IPS-20b (cell line): ENCODE results near the gene AFG1L.
"Not testable (repeated sequence)": the region's sequence is repeated elsewhere in the genome, so short reads cannot be mapped to it uniquely, and the experiment has no call there.

Experiments
- H3K27ac ChIP-seq: one replicate; pipeline ENCODE4 v1.5.1; 2013; ENCODE audit warnings: low read length
- H3K27me3 ChIP-seq: 2 replicates; pipeline ENCODE4 v1.6.1; 2013; ENCODE audit warnings: mild to moderate bottlenecking, low read length, inconsistent platforms; ENCODE audit not compliant: insufficient read depth
- H3K36me3 ChIP-seq: 2 replicates; pipeline ENCODE4 v1.6.1; 2013; ENCODE audit warnings: low read depth, mild to moderate bottlenecking, inconsistent platforms, low read length, moderate library complexity; ENCODE audit not compliant: insufficient read depth
- H3K4me1 ChIP-seq: 2 replicates; pipeline ENCODE4 v1.6.1; 2013; ENCODE audit warnings: mild to moderate bottlenecking, control low read depth, inconsistent platforms, low read length, moderate library complexity; ENCODE audit not compliant: insufficient read depth
- H3K4me3 ChIP-seq: 2 replicates; pipeline ENCODE4 v1.5.1; 2013; ENCODE audit warnings: mild to moderate bottlenecking, low read length, inconsistent platforms
- H3K9ac ChIP-seq: 2 replicates; pipeline ENCODE4 v1.6.1; 2013; ENCODE audit warnings: low read depth, mild to moderate bottlenecking, inconsistent platforms, low read length, moderate library complexity
- H3K9me3 ChIP-seq: 2 replicates; pipeline ENCODE4 v1.6.1; 2013; ENCODE audit warnings: mild to moderate bottlenecking, low read depth, low read length, inconsistent platforms; ENCODE audit not compliant: insufficient read depth

AFG1L gene

GRCh38 chr6:108448481-108448880, 153.6 kb downstream of the AFG1L start:
- H3K9ac ChIP-seq = no peak overlapping the region

GRCh38 chr6:108449717-108450116, 154.9 kb downstream of the AFG1L start:
- H3K27me3 ChIP-seq, H3K4me3 ChIP-seq, H3K9ac ChIP-seq, H3K36me3 ChIP-seq, H3K27ac ChIP-seq, H3K9me3 ChIP-seq: not testable (repeated sequence)
- H3K4me1 ChIP-seq = peaks cover 14% of the 10 kb centered on the region

More at GRCh38 chr6:108448481-108448880, 153.6 kb downstream of the AFG1L start:
- H3K27me3 ChIP-seq = no peaks in the 10 kb centered on the region
- H3K9me3 ChIP-seq = no peaks in the 10 kb centered on the region
- no peaks in the 10 kb centered on the region for H3K36me3 ChIP-seq
- H3K4me1 ChIP-seq = peaks cover 11% of the 10 kb centered on the region
- no peak overlapping the region for H3K27ac ChIP-seq
- no peak overlapping the region for H3K4me3 ChIP-seq

- Histone ChIP-seq H3K27me3 (no peaks in the 10 kb centered on the region), H3K4me3 (no peak overlapping the region), H3K4me1 (peaks cover 14% of the 10 kb centered on the region), H3K27ac (no peak overlapping the region), H3K36me3 (no peaks in the 10 kb centered on the region), H3K9ac (no peak overlapping the region), H3K9me3 (no peaks in the 10 kb centered on the region)
These were observed 157.0 kb downstream of the AFG1L start for GRCh38 chr6:108451816-108452215.

GRCh38 chr6:108452711-108453195, 157.9 kb downstream of the AFG1L start:
- H3K27ac ChIP-seq = no peak overlapping the region

GRCh38 chr6:108453601-108454185, 158.8 kb downstream of the AFG1L start:
- Histone ChIP-seq H3K4me1 (peaks cover 14% of the 10 kb centered on the region), H3K27ac (no peak overlapping the region)

More at GRCh38 chr6:108452711-108453195, 157.9 kb downstream of the AFG1L start:
- Histone ChIP-seq H3K4me3 (no peak overlapping the region), H3K36me3 (no peaks in the 10 kb centered on the region), H3K9me3 (no peaks in the 10 kb centered on the region), H3K9ac (no peak overlapping the region), H3K27me3 (no peaks in the 10 kb centered on the region), H3K4me1 (peaks cover 14% of the 10 kb centered on the region)

GRCh38 chr6:108454356-108454755, 159.5 kb downstream of the AFG1L start:
- H3K9me3 ChIP-seq = no peaks in the 10 kb centered on the region
- H3K9ac ChIP-seq = no peak overlapping the region
- no peaks in the 10 kb centered on the region for H3K27me3 ChIP-seq
- H3K4me3 ChIP-seq = no peak overlapping the region
- H3K36me3 ChIP-seq = no peaks in the 10 kb centered on the region
- H3K27ac ChIP-seq = no peak overlapping the region
- H3K4me1 ChIP-seq = peaks cover 14% of the 10 kb centered on the region

More at GRCh38 chr6:108453601-108454185, 158.8 kb downstream of the AFG1L start:
- Histone ChIP-seq H3K36me3 (no peaks in the 10 kb centered on the region), H3K27me3 (no peaks in the 10 kb centered on the region), H3K9ac (no peak overlapping the region), H3K9me3 (no peaks in the 10 kb centered on the region), H3K4me3 (no peak overlapping the region)

GRCh38 chr6:108455688-108456087, 160.8 kb downstream of the AFG1L start:
- H3K27me3 ChIP-seq = no peaks in the 10 kb centered on the region
- no peak overlapping the region for H3K9ac ChIP-seq
- no peaks in the 10 kb centered on the region for H3K36me3 ChIP-seq
- H3K4me3 ChIP-seq = no peak overlapping the region
- H3K4me1 ChIP-seq = peaks cover 14% of the 10 kb centered on the region
- H3K9me3 ChIP-seq = no peaks in the 10 kb centered on the region
- no peak overlapping the region for H3K27ac ChIP-seq

GRCh38 chr6:108463784-108464183, 168.9 kb downstream of the AFG1L start:
- H3K4me3 ChIP-seq = no peak overlapping the region
- no peak overlapping the region for H3K9ac ChIP-seq
- H3K9me3 ChIP-seq = no peaks in the 10 kb centered on the region
- no peaks in the 10 kb centered on the region for H3K27me3 ChIP-seq
- H3K36me3 ChIP-seq = no peaks in the 10 kb centered on the region
- H3K4me1 ChIP-seq = peaks cover 6% of the 10 kb centered on the region; the same call in 1 of the 2 replicates
- no peak overlapping the region for H3K27ac ChIP-seq

- no peak overlapping the region for H3K4me3 ChIP-seq
- H3K27me3 ChIP-seq = no peaks in the 10 kb centered on the region
- no peaks in the 10 kb centered on the region for H3K9me3 ChIP-seq
- no peak overlapping the region for H3K27ac ChIP-seq
- peaks cover 9% of the 10 kb centered on the region; the same call in 1 of the 2 replicates for H3K4me1 ChIP-seq
- no peak overlapping the region for H3K9ac ChIP-seq
- no peaks in the 10 kb centered on the region for H3K36me3 ChIP-seq
These were observed 169.7 kb downstream of the AFG1L start for GRCh38 chr6:108464418-108465097.

GRCh38 chr6:108465098-108465495, 170.2 kb downstream of the AFG1L start:
- peaks cover 9% of the 10 kb centered on the region; the same call in 1 of the 2 replicates for H3K4me1 ChIP-seq
- no peak overlapping the region for H3K9ac ChIP-seq
- H3K4me3 ChIP-seq = no peak overlapping the region
- no peaks in the 10 kb centered on the region for H3K27me3 ChIP-seq
- no peaks in the 10 kb centered on the region for H3K9me3 ChIP-seq
- H3K36me3 ChIP-seq = no peaks in the 10 kb centered on the region
- H3K27ac ChIP-seq = no peak overlapping the region

GRCh38 chr6:108468346-108468745, 173.5 kb downstream of the AFG1L start:
- H3K36me3 ChIP-seq = no peaks in the 10 kb centered on the region
- H3K4me3 ChIP-seq = no peak overlapping the region
- H3K27me3 ChIP-seq = no peaks in the 10 kb centered on the region
- H3K27ac ChIP-seq = no peak overlapping the region
- H3K9ac ChIP-seq = no peak overlapping the region
- H3K4me1 ChIP-seq = peaks cover 9% of the 10 kb centered on the region; the same call in 1 of the 2 replicates
- H3K9me3 ChIP-seq = no peaks in the 10 kb centered on the region

- H3K4me1 ChIP-seq = peaks cover 5% of the 10 kb centered on the region; the same call in 1 of the 2 replicates
- no peak overlapping the region for H3K27ac ChIP-seq
- H3K4me3 ChIP-seq = no peak overlapping the region
- H3K36me3 ChIP-seq = no peaks in the 10 kb centered on the region
- no peak overlapping the region for H3K9ac ChIP-seq
- H3K9me3 ChIP-seq = no peaks in the 10 kb centered on the region
- no peaks in the 10 kb centered on the region for H3K27me3 ChIP-seq
These were observed 174.5 kb downstream of the AFG1L start for GRCh38 chr6:108469316-108469715.
